Lower lobe of right lung (tissue), 2 donors: ENCODE results near the gene TRAPPC10. TPM values are rescaled to one million over a fixed set of nuclear protein-coding genes. Genes with fewer than 3 reads are reported as not detected.

Experiments used
- ATAC-seq, 2 donors: fragments of 200-7000 bp; cut with Tn5 transposase; one replicate each; pipeline ENCODE4 v1.9.1; 2020 to 2022; ENCODE audit warnings: mild to moderate bottlenecking in 2 of 2, moderate library complexity in 2 of 2
- DNase-seq: peaks from one replicate; pipeline ENCODE4 v3.0.0-alpha.2; 2020
- H3K27ac ChIP-seq: fragments of 200-600 bp; one replicate; pipeline ENCODE4 v1.8.0; 2022
- H3K27me3 ChIP-seq: fragments of 200-600 bp; one replicate; pipeline ENCODE4 v1.8.0; 2022; ENCODE audit warnings: low read depth
- H3K36me3 ChIP-seq: fragments of 200-600 bp; one replicate; pipeline ENCODE4 v1.8.0; 2022; ENCODE audit warnings: mild to moderate bottlenecking
- H3K4me1 ChIP-seq: fragments of 200-600 bp; one replicate; pipeline ENCODE4 v1.8.0; 2022
- H3K4me3 ChIP-seq: fragments of 200-600 bp; one replicate; pipeline ENCODE4 v1.8.0; 2022; ENCODE audit warnings: mild to moderate bottlenecking
- H3K9me3 ChIP-seq: fragments of 200-600 bp; one replicate; pipeline ENCODE4 v1.8.0; 2022
- intact Hi-C: fragments of 100-400 bp; cut with DNase I; formaldehyde crosslinking; loops from one replicate; pipeline ENCODE4 v1.11.0; 2022
- total RNA-seq: library from RNA; stranded (reverse); fragmentation: NEBNext Ultra II Directional; extraction: Animal tissue kit (Norgen Biotek cat#: 25700); gene quantifications from one replicate; pipeline ENCODE4 v1.2.1, GENCODE V29; 2021
- TF ChIP-seq, protein P1 (sequence below): fragments of 200-600 bp; IDR thresholded peaks from one replicate; pipeline ENCODE4 v1.8.0; 2022; ENCODE audit warnings: antibody characterized with exemption, mild to moderate bottlenecking
- donor health status: DM: no; HTN: yes; CAD: no; lungs with severe emphysema.

TRAPPC10 gene
- total RNA-seq, 1 donor from 2014 or later = 47.4 TPM

DNA sequence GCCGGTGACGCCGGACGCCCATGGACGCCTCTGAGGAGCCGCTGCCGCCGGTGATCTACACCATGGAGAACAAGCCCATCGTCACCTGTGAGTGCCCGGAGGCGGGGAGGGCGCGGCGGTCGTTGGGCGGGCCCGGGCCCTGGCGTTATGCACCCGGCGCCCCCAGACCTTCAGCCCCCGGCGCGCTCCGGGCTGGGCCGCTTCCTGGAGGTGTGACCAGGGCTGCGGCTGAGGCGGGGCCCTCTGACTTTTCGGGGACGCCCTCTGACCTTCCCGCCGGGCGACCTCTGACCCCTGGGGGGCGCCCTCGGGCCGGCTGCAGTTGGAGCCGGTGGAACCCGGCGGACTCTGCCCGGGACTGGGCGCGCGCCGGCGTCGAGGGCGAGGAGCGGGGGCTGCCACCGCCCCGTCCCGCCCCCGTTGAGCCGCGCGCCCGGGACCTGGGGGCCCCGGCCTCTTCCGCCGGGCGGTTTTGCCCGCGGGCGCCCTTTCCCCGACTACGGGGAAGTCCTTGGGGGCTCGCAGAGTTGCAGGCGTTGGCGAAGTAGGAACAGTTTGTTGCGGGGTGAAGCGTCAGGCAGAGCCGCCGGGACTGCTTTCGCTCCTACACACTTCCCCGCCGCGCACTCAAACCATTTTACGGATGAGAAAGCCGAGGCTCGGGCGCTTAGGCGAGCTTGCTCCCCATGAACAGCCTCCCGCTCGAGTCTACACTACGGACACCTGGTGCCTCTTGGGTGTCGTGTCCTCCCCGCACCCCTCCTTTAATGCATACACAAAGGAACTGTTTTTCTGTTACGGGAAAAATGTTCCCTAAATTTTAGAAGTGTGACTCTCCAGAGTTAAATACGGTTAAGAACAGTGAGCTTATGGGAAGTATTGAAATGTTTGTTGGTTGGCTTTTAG, 618 bp downstream of the TRAPPC10 start:
- H3K27me3 ChIP-seq = no peaks in the 10 kb centered on the region
- H3K4me1 ChIP-seq = peaks cover 56% of the 10 kb centered on the region
- TF ChIP-seq, protein P1, sequence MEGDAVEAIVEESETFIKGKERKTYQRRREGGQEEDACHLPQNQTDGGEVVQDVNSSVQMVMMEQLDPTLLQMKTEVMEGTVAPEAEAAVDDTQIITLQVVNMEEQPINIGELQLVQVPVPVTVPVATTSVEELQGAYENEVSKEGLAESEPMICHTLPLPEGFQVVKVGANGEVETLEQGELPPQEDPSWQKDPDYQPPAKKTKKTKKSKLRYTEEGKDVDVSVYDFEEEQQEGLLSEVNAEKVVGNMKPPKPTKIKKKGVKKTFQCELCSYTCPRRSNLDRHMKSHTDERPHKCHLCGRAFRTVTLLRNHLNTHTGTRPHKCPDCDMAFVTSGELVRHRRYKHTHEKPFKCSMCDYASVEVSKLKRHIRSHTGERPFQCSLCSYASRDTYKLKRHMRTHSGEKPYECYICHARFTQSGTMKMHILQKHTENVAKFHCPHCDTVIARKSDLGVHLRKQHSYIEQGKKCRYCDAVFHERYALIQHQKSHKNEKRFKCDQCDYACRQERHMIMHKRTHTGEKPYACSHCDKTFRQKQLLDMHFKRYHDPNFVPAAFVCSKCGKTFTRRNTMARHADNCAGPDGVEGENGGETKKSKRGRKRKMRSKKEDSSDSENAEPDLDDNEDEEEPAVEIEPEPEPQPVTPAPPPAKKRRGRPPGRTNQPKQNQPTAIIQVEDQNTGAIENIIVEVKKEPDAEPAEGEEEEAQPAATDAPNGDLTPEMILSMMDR = peak; percentile 27
- H3K27ac ChIP-seq = peak overlapping the region; percentile 98
- peak overlapping the region; percentile 90 for H3K4me3 ChIP-seq
- no peaks in the 10 kb centered on the region for H3K9me3 ChIP-seq
- ATAC-seq (peak; percentile 66 to 86), DNase-seq (peak; percentile 82)
- no peaks in the 10 kb centered on the region for H3K36me3 ChIP-seq
- intact Hi-C loops = no loop called here

DNA sequence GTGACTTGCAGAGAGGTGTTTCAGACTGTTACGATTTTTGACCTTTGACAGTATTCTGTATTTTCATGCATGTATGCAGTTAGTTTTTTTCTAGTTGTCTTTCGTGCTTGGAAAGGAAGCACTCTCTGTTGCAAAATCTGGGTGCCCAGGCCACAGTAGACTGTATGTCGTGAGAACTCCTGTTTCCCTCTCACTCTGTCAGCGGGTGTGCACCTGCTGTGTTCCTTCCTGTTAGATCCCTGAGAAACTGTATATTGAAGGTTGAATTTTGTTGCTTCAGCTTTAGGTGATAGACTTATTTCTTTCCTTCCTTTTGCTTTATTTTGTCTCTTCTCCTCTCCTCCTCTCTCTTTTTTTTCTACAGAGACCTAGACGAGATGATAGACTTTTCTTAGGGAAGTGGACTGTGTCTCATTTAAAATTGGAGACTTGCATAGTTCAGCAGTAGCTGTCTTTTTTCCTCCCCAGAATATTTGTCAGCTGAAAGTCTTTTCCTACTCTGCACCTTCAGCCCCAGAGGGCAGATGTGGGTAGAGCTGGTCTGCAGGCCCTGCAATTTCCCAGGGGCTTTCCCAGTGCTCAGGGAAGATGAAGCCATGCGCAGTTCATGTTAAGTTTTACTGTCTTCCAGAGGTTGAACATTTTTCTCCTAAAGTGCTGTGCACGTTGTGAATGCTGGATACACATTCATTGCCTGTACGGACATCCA, 1.4 kb downstream of the TRAPPC10 start:
- no peak for ATAC-seq
- no peak for DNase-seq

DNA sequence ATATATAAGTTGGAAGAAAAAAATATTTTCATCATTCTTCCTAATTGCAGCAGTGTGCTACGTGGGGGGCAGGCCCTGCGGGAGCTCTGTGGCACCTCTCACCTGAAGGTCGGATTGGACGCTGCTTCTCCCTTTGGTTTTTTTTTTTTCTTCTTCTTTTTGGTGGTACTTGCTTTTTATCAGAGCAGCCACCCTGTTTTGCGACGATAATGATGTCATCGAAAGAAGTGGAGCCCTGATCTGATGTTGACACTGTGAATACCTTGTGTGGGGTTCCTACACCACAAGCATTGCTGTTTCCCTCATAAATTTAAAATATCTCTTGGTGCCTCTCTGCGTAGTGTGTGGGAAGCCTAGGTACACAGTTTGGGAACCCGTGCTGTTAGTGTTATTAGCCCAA, 5.5 kb downstream of the TRAPPC10 start:
- intact Hi-C loops = no loop called here
- H3K36me3 ChIP-seq = no peaks in the 10 kb centered on the region
- H3K9me3 ChIP-seq = no peaks in the 10 kb centered on the region
- peaks cover 74% of the 10 kb centered on the region for H3K4me1 ChIP-seq
- H3K27me3 ChIP-seq = no peaks in the 10 kb centered on the region
- ATAC-seq (no peak), DNase-seq (no peak)
- H3K27ac ChIP-seq = no peak overlapping the region
- no peak overlapping the region for H3K4me3 ChIP-seq
- TF ChIP-seq, protein P1 = no peak

More for the DNA sequence above, 1.4 kb downstream of the TRAPPC10 start:
- TF ChIP-seq, protein P1 = no peak
- H3K36me3 ChIP-seq = no peaks in the 10 kb centered on the region
- intact Hi-C loops = no loop called here
- no peaks in the 10 kb centered on the region for H3K27me3 ChIP-seq
- H3K4me1 ChIP-seq = peaks cover 56% of the 10 kb centered on the region
- H3K4me3 ChIP-seq = peak overlapping the region; percentile 90
- peak overlapping the region; percentile 98 for H3K27ac ChIP-seq
- H3K9me3 ChIP-seq = no peaks in the 10 kb centered on the region

DNA sequence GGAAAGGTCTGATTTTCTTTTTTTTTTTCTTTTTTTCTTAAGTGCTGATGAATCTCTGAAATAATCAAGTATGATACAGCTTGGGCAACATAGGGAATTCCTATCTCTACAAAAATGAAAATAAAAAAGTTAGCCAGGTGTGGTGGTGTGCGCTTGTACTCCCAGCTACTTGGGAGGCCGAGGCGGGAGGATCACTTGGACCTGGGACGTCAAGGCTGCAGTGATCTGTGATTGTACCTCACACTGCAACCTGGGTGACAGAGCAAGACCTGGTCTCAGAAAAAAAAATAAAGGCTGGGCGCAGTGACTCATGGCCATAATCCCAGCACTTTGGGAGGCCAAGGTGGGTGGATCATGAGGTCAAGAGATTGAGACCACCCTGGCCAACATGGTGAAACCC, 6.0 kb downstream of the TRAPPC10 start:
- intact Hi-C loops = no loop called here
- no peak for DNase-seq
- Histone ChIP-seq H3K4me1 (peaks cover 76% of the 10 kb centered on the region), H3K27me3 (no peaks in the 10 kb centered on the region), H3K27ac (no peak overlapping the region), H3K4me3 (no peak overlapping the region), H3K36me3 (no peaks in the 10 kb centered on the region), H3K9me3 (no peaks in the 10 kb centered on the region)
- no peak for ATAC-seq
- TF ChIP-seq, protein P1 = no peak

DNA sequence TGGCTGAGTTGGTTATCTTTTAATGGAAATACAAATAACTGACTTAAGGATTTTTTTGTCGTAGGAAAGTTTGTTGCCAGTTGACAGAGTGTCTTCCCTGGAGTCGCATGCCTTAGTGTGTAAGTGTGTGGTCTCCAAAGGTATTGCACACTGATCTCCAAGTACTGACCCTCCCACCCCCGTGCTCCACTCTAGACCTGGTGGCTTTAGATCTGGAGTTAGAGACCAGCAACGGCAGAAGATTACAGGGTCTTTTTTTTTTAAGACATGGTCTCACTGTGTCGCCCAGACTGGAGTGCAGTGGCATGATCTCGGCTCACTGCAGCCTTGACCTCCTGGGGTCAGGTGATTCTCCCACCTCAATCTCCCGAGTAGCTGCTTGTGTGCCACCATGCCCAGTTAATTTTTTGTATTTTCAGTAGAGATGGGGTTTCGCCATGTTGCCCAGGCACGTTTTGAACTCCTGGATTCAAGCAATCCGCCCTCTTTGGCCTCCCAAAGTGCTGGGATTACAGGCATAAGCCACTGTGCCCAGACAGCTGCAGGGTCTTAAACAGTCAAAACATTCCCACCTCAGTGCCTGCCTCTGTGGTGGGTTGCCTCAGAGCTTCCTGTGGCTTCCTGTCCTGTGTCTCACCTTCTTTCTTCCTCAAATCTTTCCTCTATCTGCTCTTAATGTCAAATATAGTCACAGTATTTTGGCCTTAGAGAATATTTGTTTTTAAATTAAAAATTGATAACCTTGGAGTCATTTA, 6.9 kb downstream of the TRAPPC10 start:
- no peak overlapping the region for H3K4me3 ChIP-seq
- no peak for DNase-seq
- no peaks in the 10 kb centered on the region for H3K9me3 ChIP-seq
- TF ChIP-seq, protein P1 = no peak
- no peaks in the 10 kb centered on the region for H3K36me3 ChIP-seq
- intact Hi-C loops = no loop called here
- H3K27me3 ChIP-seq = no peaks in the 10 kb centered on the region
- peak overlapping the region; percentile 24 for H3K27ac ChIP-seq
- peaks cover 71% of the 10 kb centered on the region for H3K4me1 ChIP-seq
- peak in 1 of 2 donors; percentile 32 for ATAC-seq
